ENCODE data around the gene GFPT2. TPM values are rescaled to one million over a fixed set of nuclear protein-coding genes. Genes with fewer than 3 reads are reported as not detected.

Gene GFPT2
- polyA plus RNA-seq, 2 of the 4 experiments (the other 2 are of a cell fraction), result 24.4 to 38.0 TPM

DNA sequence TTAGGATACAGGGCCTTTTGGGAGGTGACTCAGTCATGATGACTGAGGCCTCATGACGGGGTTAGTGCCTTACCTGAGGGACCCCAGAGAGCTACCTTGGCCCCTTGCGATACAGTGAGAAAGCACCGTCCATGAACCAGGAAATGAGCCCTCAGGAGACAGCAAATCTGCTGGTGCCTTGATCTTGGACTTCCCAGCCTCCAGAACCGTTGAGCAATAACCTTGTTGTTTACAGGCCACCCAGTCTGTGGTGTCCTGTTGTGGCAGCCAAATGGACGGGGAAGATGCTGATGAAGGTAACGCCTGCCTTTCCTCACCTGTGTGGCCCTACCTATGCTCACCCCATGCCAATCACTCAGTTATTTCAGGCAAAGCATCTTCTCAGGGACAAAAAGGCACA lies 5.6 kb upstream of the GFPT2 start (continued):
- TF ChIP-seq EHF (CRISPR knock-in tag; IDR thresholded peaks at IDR 0.05) (no peak), SMC3 (IDR thresholded peaks at IDR 0.05) (no peak)

DNA sequence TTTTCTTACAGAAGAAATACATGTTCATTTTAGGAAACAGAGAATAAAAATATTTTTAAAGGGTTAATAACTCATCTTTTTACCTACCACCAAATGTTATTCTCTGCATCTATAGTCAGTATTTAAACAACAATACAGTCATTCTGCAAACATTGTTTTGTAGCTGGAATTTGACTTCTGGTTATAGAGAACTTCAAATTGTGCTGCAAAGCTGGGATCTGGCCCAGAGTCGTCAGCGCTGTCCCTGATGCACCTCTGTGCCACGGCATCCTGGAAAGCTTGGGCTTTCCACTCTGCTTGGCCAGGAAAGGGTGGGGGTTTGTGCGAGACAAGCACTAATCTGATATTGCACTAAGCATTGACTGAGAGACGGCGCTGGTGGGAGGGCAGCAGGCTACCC lies 5.0 kb upstream of the GFPT2 start:
- ATAC-seq (no peak), DNase-seq (ENCODE audit: low read depth in 1 of 2, low spot score in 1 of 2) (no peak), FAIRE-seq (no peak)
- Histone ChIP-seq H3K27ac (0 out of 6 replicates have a peak overlapping the region, but pooled peaks of 1 of the 2 experiments have one; percentile 34), H3K9me3 (no peaks in the 10 kb centered on the region), H3K4me1 (peaks cover 13% of the 10 kb centered on the region; the same call in 2 of the 3 replicates), H3K4me2 (peak overlapping the region; percentile 16; the same call in 1 of the 3 replicates), H3K4me3 (no peak overlapping the region)
- WGBS (ENCODE audit: missing lambda C conversion rate), result 47% methylated on average over 6 of the region's 6 CpGs
- TF ChIP-seq JUNB (IDR thresholded peaks at IDR 0.05), result 0 out of 2 replicates have a peak, but pooled peaks have one; percentile 10
- TF ChIP-seq, protein P1, sequence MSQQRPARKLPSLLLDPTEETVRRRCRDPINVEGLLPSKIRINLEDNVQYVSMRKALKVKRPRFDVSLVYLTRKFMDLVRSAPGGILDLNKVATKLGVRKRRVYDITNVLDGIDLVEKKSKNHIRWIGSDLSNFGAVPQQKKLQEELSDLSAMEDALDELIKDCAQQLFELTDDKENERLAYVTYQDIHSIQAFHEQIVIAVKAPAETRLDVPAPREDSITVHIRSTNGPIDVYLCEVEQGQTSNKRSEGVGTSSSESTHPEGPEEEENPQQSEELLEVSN (IDR thresholded peaks at IDR 0.05; ENCODE audit: borderline replicate concordance, low read depth), result no peak
- CTCF ChIA-PET, result interaction anchor here (0.9 to 2.7 kb wide), 5 partner anchors 29 to 248 kb away, joined by 3 to 13 read pairs (median 4); no protein-coding TSS in a partner anchor
- POLR2A ChIA-PET, result no interaction called here

DNA sequence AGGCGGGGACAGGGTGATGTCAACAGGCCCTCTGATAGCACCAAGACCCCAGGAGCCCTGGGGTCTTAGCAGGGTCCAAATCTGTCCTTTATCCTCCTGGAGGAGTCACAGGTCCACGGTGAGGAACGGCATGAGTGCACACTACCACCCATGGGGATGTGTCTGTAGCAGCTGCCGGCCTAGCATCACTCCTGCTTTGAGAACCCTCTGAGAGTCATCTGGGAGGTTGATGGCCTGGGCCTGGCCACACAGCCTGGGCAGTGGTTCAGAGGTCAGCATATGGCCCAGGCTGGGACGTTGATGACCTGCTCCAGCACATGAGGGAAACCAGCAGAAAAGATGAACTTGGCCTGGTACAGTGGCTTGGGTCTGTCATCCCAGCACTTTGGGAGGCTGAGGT lies 1.8 kb upstream of the GFPT2 start:
- Histone ChIP-seq H3K4me2 (no peak overlapping the region), H3K9me3 (no peaks in the 10 kb centered on the region), H3K27ac (no peak overlapping the region), H3K4me1 (peaks cover 22% of the 10 kb centered on the region), H3K4me3 (no peak overlapping the region)
- ATAC-seq (no peak), FAIRE-seq (no peak), DNase-seq (ENCODE audit: low read depth in 1 of 2, low spot score in 1 of 2) (no peak)
- POLR2A ChIA-PET, result no interaction called here
- TF ChIP-seq PHF8 (IDR thresholded peaks at IDR 0.05; ENCODE audit: borderline replicate concordance, low read depth) (no peak), HOXA7 (CRISPR knock-in tag; IDR thresholded peaks at IDR 0.05) (no peak), CEBPB (IDR thresholded peaks at IDR 0.05) (no peak)
- TF ChIP-seq, protein P2, sequence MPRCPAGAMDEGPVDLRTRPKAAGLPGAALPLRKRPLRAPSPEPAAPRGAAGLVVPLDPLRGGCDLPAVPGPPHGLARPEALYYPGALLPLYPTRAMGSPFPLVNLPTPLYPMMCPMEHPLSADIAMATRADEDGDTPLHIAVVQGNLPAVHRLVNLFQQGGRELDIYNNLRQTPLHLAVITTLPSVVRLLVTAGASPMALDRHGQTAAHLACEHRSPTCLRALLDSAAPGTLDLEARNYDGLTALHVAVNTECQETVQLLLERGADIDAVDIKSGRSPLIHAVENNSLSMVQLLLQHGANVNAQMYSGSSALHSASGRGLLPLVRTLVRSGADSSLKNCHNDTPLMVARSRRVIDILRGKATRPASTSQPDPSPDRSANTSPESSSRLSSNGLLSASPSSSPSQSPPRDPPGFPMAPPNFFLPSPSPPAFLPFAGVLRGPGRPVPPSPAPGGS (IDR thresholded peaks at IDR 0.05), result no peak
- TF ChIP-seq, protein P3, sequence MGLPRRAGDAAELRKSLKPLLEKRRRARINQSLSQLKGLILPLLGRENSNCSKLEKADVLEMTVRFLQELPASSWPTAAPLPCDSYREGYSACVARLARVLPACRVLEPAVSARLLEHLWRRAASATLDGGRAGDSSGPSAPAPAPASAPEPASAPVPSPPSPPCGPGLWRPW (IDR thresholded peaks at IDR 0.05), result no peak
- TF ChIP-seq, protein P4, sequence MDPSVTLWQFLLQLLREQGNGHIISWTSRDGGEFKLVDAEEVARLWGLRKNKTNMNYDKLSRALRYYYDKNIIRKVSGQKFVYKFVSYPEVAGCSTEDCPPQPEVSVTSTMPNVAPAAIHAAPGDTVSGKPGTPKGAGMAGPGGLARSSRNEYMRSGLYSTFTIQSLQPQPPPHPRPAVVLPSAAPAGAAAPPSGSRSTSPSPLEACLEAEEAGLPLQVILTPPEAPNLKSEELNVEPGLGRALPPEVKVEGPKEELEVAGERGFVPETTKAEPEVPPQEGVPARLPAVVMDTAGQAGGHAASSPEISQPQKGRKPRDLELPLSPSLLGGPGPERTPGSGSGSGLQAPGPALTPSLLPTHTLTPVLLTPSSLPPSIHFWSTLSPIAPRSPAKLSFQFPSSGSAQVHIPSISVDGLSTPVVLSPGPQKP (IDR thresholded peaks at IDR 0.05; ENCODE audit: low read depth, low read length), result no peak
- CTCF ChIA-PET, result interaction anchor here (1.2 to 1.6 kb wide), 2 partner anchors 27 to 137 kb away, joined by 4 to 5 read pairs; no protein-coding TSS in a partner anchor
- 77% methylated on average over 3 of the region's 5 CpGs for WGBS (ENCODE audit: missing lambda C conversion rate)

DNA sequence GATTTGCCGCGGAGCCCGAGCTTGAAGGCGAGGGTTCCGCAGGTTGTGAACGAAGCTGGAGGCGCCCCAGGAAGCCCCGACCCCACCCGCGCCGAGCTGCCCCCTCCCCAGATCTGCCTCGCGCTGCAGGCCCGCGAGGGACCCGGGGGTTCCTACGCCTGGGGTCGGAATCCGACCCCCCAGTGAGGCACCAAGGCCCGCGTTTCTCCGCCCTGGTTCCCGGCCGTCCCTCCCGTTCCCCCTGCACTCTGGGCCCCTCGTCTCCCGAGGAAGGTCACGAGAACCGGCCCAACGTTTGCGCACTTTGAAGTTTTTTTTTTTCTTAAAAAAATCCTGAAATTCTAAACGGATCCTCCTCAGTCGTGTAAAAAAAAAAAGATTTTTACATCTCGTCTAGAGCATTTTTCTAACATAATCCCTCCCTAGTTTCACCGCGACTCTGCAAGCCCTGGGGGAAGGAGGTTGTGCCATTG lies 880 bp upstream of the GFPT2 start:
- POLR2A ChIA-PET, result interaction anchor here (1.4 to 1.5 kb wide), 2 partner anchors 22 to 87 kb away, joined by 4 read pairs; no protein-coding TSS in a partner anchor
- CTCF ChIA-PET, result interaction anchor here (0.6 to 1.6 kb wide), 8 partner anchors 11 to 118 kb away, joined by 3 to 6 read pairs (median 4); no protein-coding TSS in a partner anchor

More for the DNA sequence above, 880 bp upstream of the GFPT2 start:
- WGBS (ENCODE audit: missing lambda C conversion rate), result 59% methylated on average over 27 of the region's 36 CpGs
- Histone ChIP-seq H3K4me3 (peak overlapping the region; percentile 93), H3K4me1 (peaks cover 22% of the 10 kb centered on the region), H3K4me2 (peak overlapping the region; percentile 66), H3K27ac (peak overlapping the region in 1 of 2 experiments; percentile 85; a peak in 4 of 6 replicates), H3K9me3 (no peaks in the 10 kb centered on the region)
- DNase-seq (ENCODE audit: low read depth in 1 of 2, low spot score in 1 of 2) (no peak), FAIRE-seq (no peak), ATAC-seq (no peak)
- TF ChIP-seq BHLHE40 (IDR thresholded peaks at IDR 0.05; ENCODE audit: low read depth, low read length) (no peak), HOXA7 (CRISPR knock-in tag; IDR thresholded peaks at IDR 0.05) (no peak), HOXB13 (CRISPR knock-in tag; IDR thresholded peaks at IDR 0.05; ENCODE audit: low read depth) (no peak), FOSB (CRISPR knock-in tag; IDR thresholded peaks at IDR 0.05) (no peak), TFCP2L1 (CRISPR knock-in tag; IDR thresholded peaks at IDR 0.05) (no peak)
- TF ChIP-seq, protein P5, sequence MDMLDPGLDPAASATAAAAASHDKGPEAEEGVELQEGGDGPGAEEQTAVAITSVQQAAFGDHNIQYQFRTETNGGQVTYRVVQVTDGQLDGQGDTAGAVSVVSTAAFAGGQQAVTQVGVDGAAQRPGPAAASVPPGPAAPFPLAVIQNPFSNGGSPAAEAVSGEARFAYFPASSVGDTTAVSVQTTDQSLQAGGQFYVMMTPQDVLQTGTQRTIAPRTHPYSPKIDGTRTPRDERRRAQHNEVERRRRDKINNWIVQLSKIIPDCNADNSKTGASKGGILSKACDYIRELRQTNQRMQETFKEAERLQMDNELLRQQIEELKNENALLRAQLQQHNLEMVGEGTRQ (IDR thresholded peaks at IDR 0.05), result no peak
- TF ChIP-seq, protein P4 (IDR thresholded peaks at IDR 0.05; ENCODE audit: low read depth, low read length), result no peak
